ENCODE data around the gene AMD1. TPM values are rescaled to one million over a fixed set of nuclear protein-coding genes. Genes with fewer than 3 reads are reported as not detected.
"Not testable (repeated sequence)": the region's sequence is repeated elsewhere in the genome, so short reads cannot be mapped to it uniquely, and the experiment has no call there.

The AMD1 gene
- polyA plus RNA-seq, 1 donor = 41.8 TPM

GRCh38 chr6:110878751-110879522 is 4.4 kb downstream of the AMD1 start:
- DNase-seq = no peak

- DNase-seq = no peak
Measured at GRCh38 chr6:110880651-110881050, 6.1 kb downstream of the AMD1 start.

GRCh38 chr6:110881546-110882273 is 7.1 kb downstream of the AMD1 start:
- no peak for DNase-seq

- DNase-seq = no peak
Measured at GRCh38 chr6:110882274-110882619, 7.7 kb downstream of the AMD1 start.

GRCh38 chr6:110882824-110883554 is 8.4 kb downstream of the AMD1 start:
- no peak for DNase-seq

GRCh38 chr6:110884321-110884720 is 9.7 kb downstream of the AMD1 start:
- DNase-seq = no peak

GRCh38 chr6:110885526-110885925 is 10.9 kb downstream of the AMD1 start:
- DNase-seq = no peak

GRCh38 chr6:110886555-110887167 is 12.1 kb downstream of the AMD1 start:
- no peak for DNase-seq

- DNase-seq = no peak
Measured at GRCh38 chr6:110890288-110890687, 15.7 kb downstream of the AMD1 start.

GRCh38 chr6:110895907-110896608 is 21.5 kb downstream of the AMD1 start:
- no peak for DNase-seq

GRCh38 chr6:110897433-110897832 is 22.8 kb downstream of the AMD1 start:
- DNase-seq = no peak

- DNase-seq = no peak
Measured at GRCh38 chr6:110898111-110898510, 23.5 kb downstream of the AMD1 start.

GRCh38 chr6:110900028-110900598 is 25.5 kb downstream of the AMD1 start:
- DNase-seq = no peak

GRCh38 chr6:110901601-110902000 is 27.0 kb downstream of the AMD1 start:
- not testable (repeated sequence) for DNase-seq

- no peak for DNase-seq
Measured at GRCh38 chr6:110902091-110902490, 27.5 kb downstream of the AMD1 start.

GRCh38 chr6:110906273-110906672 is 31.7 kb downstream of the AMD1 start:
- not testable (repeated sequence) for DNase-seq

GRCh38 chr6:110930781-110931180 is 56.2 kb downstream of the AMD1 start:
- no peak for DNase-seq

- DNase-seq = no peak
Measured at GRCh38 chr6:110933912-110934311, 59.3 kb downstream of the AMD1 start.

GRCh38 chr6:110934381-110934898 is 59.9 kb downstream of the AMD1 start:
- no peak for DNase-seq

- no peak for DNase-seq
Measured at GRCh38 chr6:110935171-110935570, 60.6 kb downstream of the AMD1 start.

GRCh38 chr6:110938171-110938570 is 63.6 kb downstream of the AMD1 start:
- DNase-seq = no peak

Measured in hindlimb muscle (tissue), 1 donor.